GM12864 (cell line): ENCODE measurements around the gene UCMA.

Experiments used
- DNase-seq: peaks from one replicate; pipeline ENCODE4 v3.0.0-alpha.2; 2011; ENCODE audit warnings: low read depth
- H3K4me3 ChIP-seq: 2 replicates; pipeline ENCODE4 v1.5.1; 2011; ENCODE audit warnings: mild to moderate bottlenecking, low read depth, low read length, control low read depth
- TF ChIP-seq, protein P1 (sequence below): IDR thresholded peaks from 2 replicates; pipeline ENCODE4 v1.5.1; 2011; ENCODE audit warnings: low read depth, mild to moderate bottlenecking, moderate library complexity, low read length, control low read depth, inconsistent platforms; ENCODE audit errors: missing control alignments

Gene UCMA

DNA sequence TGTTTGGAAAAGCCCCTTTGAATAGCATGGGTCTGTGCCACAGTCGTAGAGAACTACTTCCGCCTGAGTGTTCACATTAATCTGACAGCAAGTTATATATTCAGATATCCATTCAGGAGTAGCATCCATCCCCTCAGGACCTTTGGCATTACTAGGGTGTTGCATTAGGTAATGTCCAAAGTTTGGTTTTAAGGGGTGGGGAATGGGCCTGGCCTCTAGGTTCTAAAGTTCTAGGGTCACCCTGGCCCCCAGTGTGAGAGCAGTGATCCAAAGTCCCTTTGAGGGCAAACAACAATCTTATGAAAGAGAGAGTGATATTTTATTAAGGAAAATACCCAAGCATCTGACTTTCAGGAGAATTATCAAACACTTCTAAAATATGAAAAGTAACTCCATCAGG lies 60.6 kb downstream of the UCMA start:
- TF ChIP-seq, protein P1, sequence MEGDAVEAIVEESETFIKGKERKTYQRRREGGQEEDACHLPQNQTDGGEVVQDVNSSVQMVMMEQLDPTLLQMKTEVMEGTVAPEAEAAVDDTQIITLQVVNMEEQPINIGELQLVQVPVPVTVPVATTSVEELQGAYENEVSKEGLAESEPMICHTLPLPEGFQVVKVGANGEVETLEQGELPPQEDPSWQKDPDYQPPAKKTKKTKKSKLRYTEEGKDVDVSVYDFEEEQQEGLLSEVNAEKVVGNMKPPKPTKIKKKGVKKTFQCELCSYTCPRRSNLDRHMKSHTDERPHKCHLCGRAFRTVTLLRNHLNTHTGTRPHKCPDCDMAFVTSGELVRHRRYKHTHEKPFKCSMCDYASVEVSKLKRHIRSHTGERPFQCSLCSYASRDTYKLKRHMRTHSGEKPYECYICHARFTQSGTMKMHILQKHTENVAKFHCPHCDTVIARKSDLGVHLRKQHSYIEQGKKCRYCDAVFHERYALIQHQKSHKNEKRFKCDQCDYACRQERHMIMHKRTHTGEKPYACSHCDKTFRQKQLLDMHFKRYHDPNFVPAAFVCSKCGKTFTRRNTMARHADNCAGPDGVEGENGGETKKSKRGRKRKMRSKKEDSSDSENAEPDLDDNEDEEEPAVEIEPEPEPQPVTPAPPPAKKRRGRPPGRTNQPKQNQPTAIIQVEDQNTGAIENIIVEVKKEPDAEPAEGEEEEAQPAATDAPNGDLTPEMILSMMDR: no peak
- no peak overlapping the region for H3K4me3 ChIP-seq
- DNase-seq: no peak
